ENCODE data around the gene EIF4EBP3.
"Not testable (repeated sequence)": the region's sequence is repeated elsewhere in the genome, so short reads cannot be mapped to it uniquely, and the experiment has no call there.

The EIF4EBP3 gene

DNA sequence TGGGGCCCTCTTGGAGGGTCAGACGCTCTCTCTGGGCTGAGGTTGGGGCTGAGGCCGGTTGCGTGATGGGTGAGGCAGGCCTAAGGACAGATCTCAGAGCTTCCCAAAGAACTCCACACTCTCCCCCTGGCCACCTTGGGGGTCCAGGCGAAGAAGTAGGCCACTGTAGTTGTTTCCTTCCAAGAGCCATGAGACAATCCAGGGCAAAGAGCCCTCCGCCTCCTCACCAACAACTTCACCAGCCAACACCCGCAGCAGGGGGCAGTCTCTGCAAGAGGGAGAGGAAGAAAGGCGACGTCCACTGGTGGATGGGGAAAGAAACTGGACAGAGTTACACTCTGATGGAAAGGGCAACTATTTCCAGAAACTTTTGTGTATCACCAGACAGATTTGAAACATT is 27.8 kb downstream of the EIF4EBP3 start:
- no peak for DNase-seq (ENCODE audit: extremely low read depth, low read depth)
- TF ChIP-seq, protein P1, sequence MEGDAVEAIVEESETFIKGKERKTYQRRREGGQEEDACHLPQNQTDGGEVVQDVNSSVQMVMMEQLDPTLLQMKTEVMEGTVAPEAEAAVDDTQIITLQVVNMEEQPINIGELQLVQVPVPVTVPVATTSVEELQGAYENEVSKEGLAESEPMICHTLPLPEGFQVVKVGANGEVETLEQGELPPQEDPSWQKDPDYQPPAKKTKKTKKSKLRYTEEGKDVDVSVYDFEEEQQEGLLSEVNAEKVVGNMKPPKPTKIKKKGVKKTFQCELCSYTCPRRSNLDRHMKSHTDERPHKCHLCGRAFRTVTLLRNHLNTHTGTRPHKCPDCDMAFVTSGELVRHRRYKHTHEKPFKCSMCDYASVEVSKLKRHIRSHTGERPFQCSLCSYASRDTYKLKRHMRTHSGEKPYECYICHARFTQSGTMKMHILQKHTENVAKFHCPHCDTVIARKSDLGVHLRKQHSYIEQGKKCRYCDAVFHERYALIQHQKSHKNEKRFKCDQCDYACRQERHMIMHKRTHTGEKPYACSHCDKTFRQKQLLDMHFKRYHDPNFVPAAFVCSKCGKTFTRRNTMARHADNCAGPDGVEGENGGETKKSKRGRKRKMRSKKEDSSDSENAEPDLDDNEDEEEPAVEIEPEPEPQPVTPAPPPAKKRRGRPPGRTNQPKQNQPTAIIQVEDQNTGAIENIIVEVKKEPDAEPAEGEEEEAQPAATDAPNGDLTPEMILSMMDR (IDR thresholded peaks at IDR 0.05; ENCODE audit: low read depth, low read length): peak; percentile 30

GRCh38 chr5:140576776-140577201 is 29.3 kb downstream of the EIF4EBP3 start:
- TF ChIP-seq, protein P1 (IDR thresholded peaks at IDR 0.05; ENCODE audit: low read depth, low read length): no peak
- no peak for DNase-seq (ENCODE audit: extremely low read depth, low read depth)

DNA sequence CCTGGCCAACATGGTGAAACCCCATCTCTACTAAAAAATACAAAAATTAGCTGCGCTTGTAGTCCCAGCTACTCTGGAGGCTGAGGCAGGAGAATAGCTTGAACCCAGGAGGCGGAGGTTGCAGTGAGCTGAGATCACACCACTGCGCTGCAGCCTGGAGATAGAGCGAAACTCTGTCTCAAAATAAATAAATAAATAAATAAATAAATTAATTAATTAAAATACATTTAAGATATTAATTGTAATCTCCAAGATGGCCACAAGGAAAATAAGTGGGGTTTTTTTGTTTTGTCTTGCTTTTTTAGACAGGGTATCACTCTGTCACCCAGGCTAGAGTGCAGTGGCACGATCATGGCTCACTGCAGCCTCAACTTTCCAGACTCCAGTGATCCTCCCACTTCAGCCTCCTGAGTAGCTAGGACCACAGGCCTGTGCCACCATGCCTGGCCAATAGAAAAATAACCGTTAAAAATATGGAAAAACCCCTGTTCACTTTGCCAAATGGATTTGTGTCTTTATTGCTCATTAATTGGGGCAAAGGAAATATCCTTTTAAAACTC is 31.8 kb downstream of the EIF4EBP3 start:
- DNase-seq (ENCODE audit: extremely low read depth, low read depth): not testable (repeated sequence)

- TF ChIP-seq, protein P1 (IDR thresholded peaks at IDR 0.05; ENCODE audit: low read depth, low read length): no peak
- no peak for DNase-seq (ENCODE audit: extremely low read depth, low read depth)
Measured at GRCh38 chr5:140587495-140587894, 40.0 kb downstream of the EIF4EBP3 start.

DNA sequence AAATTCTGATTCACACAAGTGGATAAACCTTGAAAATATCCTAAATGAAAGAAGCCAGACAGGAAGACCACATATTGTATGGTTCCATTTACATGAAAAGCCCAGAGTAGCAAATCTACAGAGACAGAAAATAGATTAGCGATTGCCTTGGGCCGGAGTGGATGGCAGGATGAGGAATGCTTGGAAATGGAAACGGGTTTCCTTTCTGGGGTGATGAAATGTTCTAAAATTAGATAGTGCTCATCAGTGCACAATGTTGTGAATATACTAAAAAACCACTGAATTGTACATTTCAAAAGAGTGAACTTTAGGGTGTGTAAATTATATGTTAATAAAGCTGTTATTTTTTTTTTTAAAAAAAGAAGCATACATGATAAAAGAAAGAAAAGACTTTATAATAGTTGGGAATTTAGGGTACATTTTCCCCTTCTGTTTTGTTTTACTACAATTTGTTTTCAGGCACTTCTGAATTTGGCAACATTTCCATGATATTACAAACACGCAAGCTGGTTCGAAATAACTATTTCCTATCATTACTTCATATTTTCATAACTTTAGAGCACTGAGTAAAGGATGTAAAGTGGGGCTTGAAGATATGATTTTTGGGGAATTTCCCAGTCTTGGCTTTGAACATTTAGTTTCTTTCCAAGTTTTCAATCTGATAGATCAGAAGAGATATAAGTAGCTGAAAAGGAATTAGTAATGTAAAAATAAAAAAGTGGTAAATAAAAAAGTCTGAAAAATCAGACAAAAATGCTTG is 41.0 kb downstream of the EIF4EBP3 start:
- TF ChIP-seq, protein P1 (IDR thresholded peaks at IDR 0.05; ENCODE audit: low read depth, low read length): no peak
- DNase-seq (ENCODE audit: extremely low read depth, low read depth): no peak

- TF ChIP-seq, protein P1 (IDR thresholded peaks at IDR 0.05; ENCODE audit: low read depth, low read length): no peak
- no peak for DNase-seq (ENCODE audit: extremely low read depth, low read depth)
Measured at GRCh38 chr5:140590861-140591260, 43.4 kb downstream of the EIF4EBP3 start.

GRCh38 chr5:140591747-140592372 is 44.4 kb downstream of the EIF4EBP3 start:
- TF ChIP-seq, protein P1 (IDR thresholded peaks at IDR 0.05; ENCODE audit: low read depth, low read length): no peak
- no peak for DNase-seq (ENCODE audit: extremely low read depth, low read depth)

- DNase-seq (ENCODE audit: extremely low read depth, low read depth): not testable (repeated sequence)
Measured at GRCh38 chr5:140593070-140593469, 45.6 kb downstream of the EIF4EBP3 start.
